ENCODE data around the gene ATRN.

Gene ATRN

GRCh38 chr20:3671986-3672546 is 201.2 kb downstream of the ATRN start:
- POLR2A ChIA-PET (ENCODE audit: low non-redundant PET) = no interaction called here
- no peak for DNase-seq (ENCODE audit: low spot score)
- CTCF ChIA-PET = interaction anchor here (1.1 kb wide), 1 partner anchor 16 kb away, joined by 3 read pairs; no protein-coding TSS in a partner anchor
- H3K27ac ChIP-seq = no peak overlapping the region
- TF ChIP-seq CTCF (conservative IDR thresholded peaks at IDR 0.05; ENCODE audit: low read depth) = no peak

- no peak overlapping the region for H3K27ac ChIP-seq
- TF ChIP-seq CTCF (conservative IDR thresholded peaks at IDR 0.05; ENCODE audit: low read depth) = no peak
- no peak for DNase-seq (ENCODE audit: low spot score)
- ChIA-PET POLR2A (ENCODE audit: low non-redundant PET) (no interaction called here), CTCF (interaction anchor here (1.1 to 2.6 kb wide), 2 partner anchors 17 to 38 kb away, joined by 3 to 17 read pairs; no protein-coding TSS in a partner anchor)
These were observed 201.8 kb downstream of the ATRN start for GRCh38 chr20:3672547-3673171.

GRCh38 chr20:3673221-3674070 is 202.6 kb downstream of the ATRN start:
- no peak for TF ChIP-seq CTCF (conservative IDR thresholded peaks at IDR 0.05; ENCODE audit: low read depth)
- POLR2A ChIA-PET (ENCODE audit: low non-redundant PET) = no interaction called here
- DNase-seq (ENCODE audit: low spot score) = no peak
- no peak overlapping the region for H3K27ac ChIP-seq
- CTCF ChIA-PET = interaction anchor here (1.2 to 2.6 kb wide), 2 partner anchors 37 to 79 kb away, joined by 4 to 17 read pairs; no protein-coding TSS in a partner anchor

GRCh38 chr20:3674447-3674846 is 203.6 kb downstream of the ATRN start:
- ChIA-PET CTCF (interaction anchor here (0.6 to 2.6 kb wide), 5 partner anchors 10 to 461 kb away, joined by 3 to 17 read pairs (median 4); no protein-coding TSS in a partner anchor), POLR2A (ENCODE audit: low non-redundant PET) (no interaction called here)
- no peak for TF ChIP-seq CTCF (conservative IDR thresholded peaks at IDR 0.05; ENCODE audit: low read depth)
- DNase-seq (ENCODE audit: low spot score) = no peak
- H3K27ac ChIP-seq = no peak overlapping the region

GRCh38 chr20:3674995-3675900 is 204.4 kb downstream of the ATRN start:
- no peak for DNase-seq (ENCODE audit: low spot score)
- POLR2A ChIA-PET (ENCODE audit: low non-redundant PET) = no interaction called here
- CTCF ChIA-PET = interaction anchor here (0.9 to 2.6 kb wide), 5 partner anchors 7 to 103 kb away, joined by 5 to 20 read pairs (median 17); no protein-coding TSS in a partner anchor

More at GRCh38 chr20:3674995-3675900, 204.4 kb downstream of the ATRN start:
- H3K27ac ChIP-seq = no peak overlapping the region
- no peak for TF ChIP-seq CTCF (conservative IDR thresholded peaks at IDR 0.05; ENCODE audit: low read depth)
